ENCODE measurements around the gene ITPRIP.

Gene ITPRIP

DNA sequence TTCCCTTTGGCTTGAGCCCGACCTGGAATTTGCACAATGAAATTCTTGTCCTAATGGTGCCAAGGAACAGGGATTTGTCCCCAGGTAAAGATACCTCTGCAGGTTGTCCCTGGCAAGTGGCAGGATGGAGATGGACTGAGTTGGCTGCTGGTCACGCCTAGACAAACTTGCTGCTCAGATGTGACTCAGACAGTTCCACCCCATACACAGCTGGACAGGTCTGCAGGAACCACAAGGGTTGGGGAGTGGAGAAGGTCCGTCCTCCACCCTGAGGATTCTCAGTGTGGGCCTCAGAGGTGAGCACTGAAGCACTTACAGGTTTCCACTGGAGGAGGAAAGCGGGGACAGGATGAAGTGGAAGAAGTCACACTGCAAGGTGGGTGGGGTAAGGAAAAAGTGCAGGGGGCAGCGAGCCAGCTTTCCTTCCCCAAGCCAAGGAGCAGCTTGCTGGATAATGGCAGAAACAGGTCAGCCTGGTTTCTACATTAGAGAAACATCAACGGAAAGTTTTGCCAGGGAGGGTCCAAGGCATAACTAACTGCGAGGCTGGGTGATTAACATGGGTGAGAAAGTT, 20.5 kb downstream of the ITPRIP start:
- H3K4me3 ChIP-seq (ENCODE audit: low read length): no peak overlapping the region
- H3K27me3 ChIP-seq (ENCODE audit: control insufficient read depth, insufficient read depth, low read length): no peaks in the 10 kb centered on the region
- H3K9me3 ChIP-seq (ENCODE audit: control insufficient read depth, insufficient read depth, low read length): no peaks in the 10 kb centered on the region
- H3K27ac ChIP-seq (ENCODE audit: low read length): no peak overlapping the region
- no peak for DNase-seq (ENCODE audit: low read depth, low spot score)
- peaks cover 24% of the 10 kb centered on the region for H3K36me3 ChIP-seq (ENCODE audit: control insufficient read depth, insufficient read depth, low read length)
- no CpG with 5 or more reads among the region's 7 CpGs for WGBS (ENCODE audit: insufficient coverage, insufficient read length)
- peaks cover 16% of the 10 kb centered on the region for H3K4me1 ChIP-seq (ENCODE audit: control insufficient read depth, insufficient read depth, low read length)

DNA sequence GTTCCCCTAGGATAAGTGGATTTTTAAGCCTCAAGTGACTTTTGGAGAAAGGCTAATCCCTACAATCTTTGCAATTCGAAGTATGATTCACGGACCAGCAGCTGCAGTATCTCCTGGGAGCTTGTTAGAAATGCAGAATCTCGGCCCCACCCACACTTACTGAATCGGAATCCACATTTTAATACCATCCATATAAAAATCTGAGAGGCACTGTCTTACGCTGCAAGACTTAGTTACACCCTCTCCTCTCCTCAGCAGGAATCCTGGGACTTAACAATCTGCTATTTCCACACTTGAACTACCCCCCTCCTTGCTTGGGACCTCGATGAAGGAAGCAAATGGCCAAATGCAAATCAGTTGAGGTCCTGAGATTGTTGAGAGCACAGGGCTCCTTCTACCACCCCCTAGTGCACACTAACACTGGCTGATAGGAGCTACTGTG, 21.0 kb downstream of the ITPRIP start:
- no peak overlapping the region for H3K27ac ChIP-seq (ENCODE audit: low read length)
- DNase-seq (ENCODE audit: low read depth, low spot score): no peak

GRCh38 chr10:104316321-104317099, 21.8 kb downstream of the ITPRIP start:
- Histone ChIP-seq H3K36me3 (ENCODE audit: control insufficient read depth, insufficient read depth, low read length) (peaks cover 26% of the 10 kb centered on the region), H3K4me1 (ENCODE audit: control insufficient read depth, insufficient read depth, low read length) (peaks cover 5% of the 10 kb centered on the region), H3K27me3 (ENCODE audit: control insufficient read depth, insufficient read depth, low read length) (no peaks in the 10 kb centered on the region), H3K27ac (ENCODE audit: low read length) (no peak overlapping the region), H3K4me3 (ENCODE audit: low read length) (no peak overlapping the region), H3K9me3 (ENCODE audit: control insufficient read depth, insufficient read depth, low read length) (no peaks in the 10 kb centered on the region)
- WGBS (ENCODE audit: insufficient coverage, insufficient read length): no CpG with 5 or more reads among the region's 9 CpGs
- no peak for DNase-seq (ENCODE audit: low read depth, low spot score)

More for the DNA sequence above, 21.0 kb downstream of the ITPRIP start:
- H3K27me3 ChIP-seq (ENCODE audit: control insufficient read depth, insufficient read depth, low read length): no peaks in the 10 kb centered on the region
- no CpG with 5 or more reads among the region's 6 CpGs for WGBS (ENCODE audit: insufficient coverage, insufficient read length)
- H3K36me3 ChIP-seq (ENCODE audit: control insufficient read depth, insufficient read depth, low read length): peaks cover 26% of the 10 kb centered on the region
- no peak overlapping the region for H3K4me3 ChIP-seq (ENCODE audit: low read length)
- H3K4me1 ChIP-seq (ENCODE audit: control insufficient read depth, insufficient read depth, low read length): peaks cover 11% of the 10 kb centered on the region
- no peaks in the 10 kb centered on the region for H3K9me3 ChIP-seq (ENCODE audit: control insufficient read depth, insufficient read depth, low read length)

GRCh38 chr10:104315486-104315921, 22.8 kb downstream of the ITPRIP start:
- no peak for DNase-seq (ENCODE audit: low read depth, low spot score)
- no peaks in the 10 kb centered on the region for H3K27me3 ChIP-seq (ENCODE audit: control insufficient read depth, insufficient read depth, low read length)
- H3K9me3 ChIP-seq (ENCODE audit: control insufficient read depth, insufficient read depth, low read length): no peaks in the 10 kb centered on the region
- H3K4me1 ChIP-seq (ENCODE audit: control insufficient read depth, insufficient read depth, low read length): peaks cover 5% of the 10 kb centered on the region
- no CpG with 5 or more reads among the region's 22 CpGs for WGBS (ENCODE audit: insufficient coverage, insufficient read length)
- no peak overlapping the region for H3K4me3 ChIP-seq (ENCODE audit: low read length)
- no peak overlapping the region for H3K27ac ChIP-seq (ENCODE audit: low read length)
- H3K36me3 ChIP-seq (ENCODE audit: control insufficient read depth, insufficient read depth, low read length): peaks cover 26% of the 10 kb centered on the region

- Histone ChIP-seq H3K4me1 (ENCODE audit: control insufficient read depth, insufficient read depth, low read length) (peaks cover 5% of the 10 kb centered on the region), H3K9me3 (ENCODE audit: control insufficient read depth, insufficient read depth, low read length) (no peaks in the 10 kb centered on the region), H3K27me3 (ENCODE audit: control insufficient read depth, insufficient read depth, low read length) (no peaks in the 10 kb centered on the region), H3K36me3 (ENCODE audit: control insufficient read depth, insufficient read depth, low read length) (peaks cover 26% of the 10 kb centered on the region), H3K4me3 (ENCODE audit: low read length) (no peak overlapping the region), H3K27ac (ENCODE audit: low read length) (no peak overlapping the region)
- no CpG with 5 or more reads among the region's 43 CpGs for WGBS (ENCODE audit: insufficient coverage, insufficient read length)
- no peak for DNase-seq (ENCODE audit: low read depth, low spot score)
Measured at GRCh38 chr10:104314591-104315485, 23.4 kb downstream of the ITPRIP start.

- no peak for DNase-seq (ENCODE audit: low read depth, low spot score)
- H3K4me3 ChIP-seq (ENCODE audit: low read length): no peak overlapping the region
- H3K36me3 ChIP-seq (ENCODE audit: control insufficient read depth, insufficient read depth, low read length): peaks cover 26% of the 10 kb centered on the region
- H3K27ac ChIP-seq (ENCODE audit: low read length): no peak overlapping the region
- no peaks in the 10 kb centered on the region for H3K27me3 ChIP-seq (ENCODE audit: control insufficient read depth, insufficient read depth, low read length)
- H3K4me1 ChIP-seq (ENCODE audit: control insufficient read depth, insufficient read depth, low read length): no peaks in the 10 kb centered on the region
- no CpG with 5 or more reads among the region's 5 CpGs for WGBS (ENCODE audit: insufficient coverage, insufficient read length)
- no peaks in the 10 kb centered on the region for H3K9me3 ChIP-seq (ENCODE audit: control insufficient read depth, insufficient read depth, low read length)
Measured at GRCh38 chr10:104311184-104311720, 27.0 kb downstream of the ITPRIP start.

DNA sequence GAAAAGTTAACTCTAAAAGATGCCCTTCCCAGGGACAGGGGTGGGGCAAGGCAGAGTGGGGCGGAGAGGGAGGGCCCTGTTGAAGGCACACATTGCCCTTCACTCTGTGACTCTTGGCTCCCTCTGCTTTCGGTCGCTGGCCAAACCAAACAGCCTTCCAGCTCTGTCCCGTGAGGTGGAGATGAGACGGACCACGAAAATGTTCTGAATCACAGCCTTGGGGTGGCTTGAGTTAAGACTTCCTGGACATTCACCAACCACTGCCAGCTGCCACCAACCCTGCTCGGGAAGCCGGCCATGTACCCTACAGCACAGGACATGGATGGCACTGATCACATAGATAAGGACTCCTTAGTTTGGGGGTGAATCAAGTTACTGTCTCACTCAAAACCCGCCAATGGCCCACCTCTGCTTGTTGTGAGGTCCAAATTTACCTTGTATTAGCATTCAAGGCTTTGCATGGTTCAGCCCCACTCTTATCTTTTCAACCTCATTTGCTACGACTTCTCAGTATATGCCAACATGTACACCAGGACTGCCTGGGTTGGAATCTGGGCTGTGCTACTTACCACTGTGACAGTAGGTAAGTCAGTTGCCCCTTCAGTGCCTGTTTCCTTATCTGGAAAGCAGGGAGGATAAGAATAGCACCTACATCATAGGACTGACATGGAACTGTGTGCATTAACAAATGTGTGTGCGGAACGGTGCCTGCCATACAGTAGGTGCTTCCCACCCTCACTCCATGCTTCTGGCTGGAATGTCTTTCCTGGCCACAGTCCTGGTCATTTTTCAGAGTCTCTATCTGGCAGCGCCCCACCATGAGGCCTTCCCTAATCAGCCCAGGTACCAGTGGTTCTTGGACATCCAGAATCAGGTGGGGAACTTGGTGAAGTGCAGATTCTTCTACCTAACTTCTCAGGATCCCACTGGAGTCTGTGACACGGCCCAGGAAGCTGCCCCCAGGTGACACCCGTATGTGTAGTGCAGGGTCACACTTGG, 28.0 kb downstream of the ITPRIP start:
- no CpG with 5 or more reads among the region's 15 CpGs for WGBS (ENCODE audit: insufficient coverage, insufficient read length)
- Histone ChIP-seq H3K36me3 (ENCODE audit: control insufficient read depth, insufficient read depth, low read length) (peaks cover 20% of the 10 kb centered on the region), H3K9me3 (ENCODE audit: control insufficient read depth, insufficient read depth, low read length) (no peaks in the 10 kb centered on the region), H3K4me1 (ENCODE audit: control insufficient read depth, insufficient read depth, low read length) (peaks cover 1% of the 10 kb centered on the region; the same call in 1 of the 2 replicates), H3K4me3 (ENCODE audit: low read length) (no peak overlapping the region), H3K27me3 (ENCODE audit: control insufficient read depth, insufficient read depth, low read length) (no peaks in the 10 kb centered on the region), H3K27ac (ENCODE audit: low read length) (no peak overlapping the region)
- DNase-seq (ENCODE audit: low read depth, low spot score): no peak

- H3K9me3 ChIP-seq (ENCODE audit: control insufficient read depth, insufficient read depth, low read length): no peaks in the 10 kb centered on the region
- DNase-seq (ENCODE audit: low read depth, low spot score): no peak
- WGBS (ENCODE audit: insufficient coverage, insufficient read length): no CpG with 5 or more reads among the region's 4 CpGs
- peaks cover 1% of the 10 kb centered on the region; the same call in 1 of the 2 replicates for H3K4me1 ChIP-seq (ENCODE audit: control insufficient read depth, insufficient read depth, low read length)
- peaks cover 6% of the 10 kb centered on the region; the same call in 1 of the 2 replicates for H3K36me3 ChIP-seq (ENCODE audit: control insufficient read depth, insufficient read depth, low read length)
- no peak overlapping the region for H3K27ac ChIP-seq (ENCODE audit: low read length)
- H3K4me3 ChIP-seq (ENCODE audit: low read length): no peak overlapping the region
- no peaks in the 10 kb centered on the region for H3K27me3 ChIP-seq (ENCODE audit: control insufficient read depth, insufficient read depth, low read length)
Measured at GRCh38 chr10:104308439-104308903, 29.8 kb downstream of the ITPRIP start.
